IPS-NIHi7 (cell line): ENCODE results near the gene FBXO24.
"Not testable (repeated sequence)": the region's sequence is repeated elsewhere in the genome, so short reads cannot be mapped to it uniquely, and the experiment has no call there.

Experiments used
- DNase-seq: peaks from one replicate; pipeline ENCODE4 v3.0.0; 2012; ENCODE audit warnings: mixed read lengths; ENCODE audit errors: extremely low spot score

Gene FBXO24

GRCh38 chr7:100556541-100556940, 29.6 kb upstream of the FBXO24 start:
- DNase-seq, result no peak

DNA sequence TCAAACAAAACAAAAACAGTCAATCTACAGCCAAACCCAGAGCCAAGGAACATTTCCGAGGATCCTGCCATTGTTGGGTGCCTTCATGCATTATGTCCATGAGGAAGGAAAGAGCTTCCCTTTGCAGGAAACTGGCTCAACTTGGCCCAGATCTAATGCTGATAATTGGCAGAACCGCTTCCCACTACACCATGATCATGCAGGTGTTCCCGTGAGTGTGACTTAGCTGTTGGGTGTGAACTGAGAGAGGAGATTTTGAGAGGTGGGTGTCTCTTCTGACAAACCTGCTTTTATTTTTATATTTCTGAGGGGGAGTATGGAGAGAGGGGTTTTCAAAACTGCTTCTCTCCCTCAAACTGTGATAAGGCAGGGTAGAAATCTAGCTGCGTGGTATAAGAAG, 27.0 kb upstream of the FBXO24 start:
- DNase-seq, result no peak

- DNase-seq, result no peak
These were observed 24.5 kb upstream of the FBXO24 start for GRCh38 chr7:100561491-100562194.

DNA sequence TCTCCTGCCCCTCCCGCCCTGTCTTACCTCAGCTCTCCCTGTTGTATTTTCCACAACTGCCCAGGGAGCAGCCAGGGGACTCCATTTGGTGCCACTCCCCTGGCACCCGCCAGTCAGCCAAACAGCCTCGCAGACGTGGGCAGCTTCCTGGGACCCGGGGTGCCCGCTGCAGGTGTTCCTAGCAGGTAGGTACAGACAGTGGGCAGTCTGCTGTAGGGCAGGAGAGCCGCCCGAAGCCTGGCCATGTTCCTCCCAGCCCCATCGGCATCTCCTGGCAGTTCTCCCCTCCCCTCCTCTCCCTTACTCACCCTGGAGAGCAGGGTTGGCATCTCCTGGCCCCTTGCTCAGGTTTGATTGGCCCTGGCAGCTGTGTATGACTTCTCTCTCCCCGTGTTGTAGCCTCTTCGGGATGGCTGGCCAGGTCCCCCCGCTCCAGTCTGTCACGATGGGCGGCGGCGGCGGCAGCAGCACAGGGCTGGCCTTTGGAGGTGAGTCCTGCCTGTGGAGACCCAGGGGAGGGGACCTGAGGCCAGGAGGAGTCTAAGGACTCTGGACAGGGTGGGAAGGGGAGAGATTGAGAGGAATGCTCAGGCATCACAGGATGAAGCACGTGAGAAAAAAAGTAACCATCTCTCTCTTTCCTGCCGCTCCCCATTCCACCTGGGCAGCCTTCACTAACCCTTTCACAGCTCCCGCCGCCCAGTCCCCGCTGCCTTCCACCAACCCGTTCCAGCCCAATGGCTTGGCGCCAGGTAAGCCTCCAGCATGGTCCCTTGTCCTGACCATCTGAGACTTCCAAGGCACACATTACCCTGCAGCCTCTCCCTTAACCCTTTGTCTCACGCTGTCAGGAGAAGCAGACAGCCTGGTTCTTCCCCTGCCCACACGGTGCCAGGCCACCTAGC, 23.7 kb upstream of the FBXO24 start:
- no peak for DNase-seq

DNA sequence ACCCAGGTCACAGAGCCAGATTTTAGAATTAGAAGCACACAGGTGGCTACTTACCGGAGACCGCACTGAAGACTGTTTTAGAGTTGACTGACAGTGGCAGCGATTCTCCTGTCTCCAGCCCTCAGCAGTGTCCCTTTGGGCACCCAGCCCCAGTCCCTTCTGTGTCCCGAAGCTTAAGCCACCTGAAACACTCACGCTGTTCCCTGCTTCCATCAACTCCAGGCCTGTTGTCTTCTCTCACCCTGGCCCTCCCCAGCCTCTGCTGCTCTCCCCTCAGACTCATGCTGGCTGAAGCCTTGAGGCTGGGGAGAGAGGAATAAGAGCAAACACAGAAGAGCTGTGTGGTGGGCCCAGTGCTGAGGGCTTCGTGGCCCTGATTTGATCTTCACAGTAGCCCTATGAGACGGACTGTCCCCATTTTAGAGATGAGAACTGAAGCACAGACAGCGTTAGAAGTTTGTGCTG, 23.0 kb upstream of the FBXO24 start:
- DNase-seq, result no peak

DNA sequence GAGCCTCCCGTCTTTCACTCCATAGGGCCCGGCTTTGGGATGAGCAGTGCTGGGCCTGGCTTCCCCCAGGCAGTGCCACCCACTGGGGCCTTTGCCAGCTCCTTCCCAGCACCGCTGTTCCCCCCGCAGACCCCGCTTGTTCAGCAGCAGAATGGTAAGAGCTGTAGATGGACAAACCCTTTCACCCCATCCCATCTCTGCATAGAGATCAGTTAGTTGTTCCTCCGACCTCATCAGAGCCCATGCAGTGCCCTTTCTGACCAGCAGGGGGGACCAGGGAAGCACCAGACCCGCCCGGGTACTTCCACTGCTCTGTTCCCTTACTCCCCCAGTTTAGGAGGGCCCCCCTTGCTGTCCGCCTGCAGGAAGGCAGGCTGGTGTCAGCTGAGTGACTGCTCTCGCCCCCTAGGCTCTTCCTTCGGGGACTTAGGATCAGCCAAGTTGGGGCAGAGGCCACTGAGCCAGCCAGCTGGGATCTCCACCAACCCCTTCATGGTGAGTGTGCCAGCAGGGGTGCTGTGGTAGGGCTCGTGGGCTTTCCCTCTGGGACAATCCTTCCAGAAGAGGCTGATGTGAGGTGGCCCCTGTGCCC, 22.2 kb upstream of the FBXO24 start:
- peak; percentile 86 for DNase-seq

GRCh38 chr7:100564405-100564804, 21.7 kb upstream of the FBXO24 start:
- DNase-seq, result not testable (repeated sequence)

GRCh38 chr7:100565133-100565571, 21.0 kb upstream of the FBXO24 start:
- no peak for DNase-seq

DNA sequence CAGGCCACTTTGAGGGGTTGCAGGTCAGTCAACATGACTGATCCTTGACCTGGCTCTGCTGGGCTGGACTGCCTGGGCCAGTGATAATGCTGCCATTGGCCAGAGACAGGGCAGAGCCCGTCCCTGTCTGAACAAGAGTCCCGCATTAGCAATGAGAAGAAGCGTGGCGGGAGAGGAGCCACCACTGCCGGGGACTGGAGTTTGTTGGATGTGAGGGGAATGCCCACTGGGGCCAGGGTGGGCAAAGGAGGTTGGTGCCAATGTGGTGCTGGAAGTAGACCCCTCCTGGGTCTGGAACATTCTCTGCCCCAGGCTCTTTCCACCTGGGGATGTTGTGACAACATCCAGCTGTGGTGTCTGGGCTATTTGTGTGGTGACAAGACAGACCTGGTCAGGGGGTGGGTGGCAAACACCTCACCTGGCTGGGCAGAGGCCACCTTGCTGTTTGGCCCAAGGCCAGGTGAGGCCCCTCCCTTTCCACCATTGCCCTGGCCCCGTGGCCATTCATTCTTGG, 20.1 kb upstream of the FBXO24 start:
- no peak for DNase-seq

- no peak for DNase-seq
These were observed 18.9 kb upstream of the FBXO24 start for GRCh38 chr7:100567031-100567730.

DNA sequence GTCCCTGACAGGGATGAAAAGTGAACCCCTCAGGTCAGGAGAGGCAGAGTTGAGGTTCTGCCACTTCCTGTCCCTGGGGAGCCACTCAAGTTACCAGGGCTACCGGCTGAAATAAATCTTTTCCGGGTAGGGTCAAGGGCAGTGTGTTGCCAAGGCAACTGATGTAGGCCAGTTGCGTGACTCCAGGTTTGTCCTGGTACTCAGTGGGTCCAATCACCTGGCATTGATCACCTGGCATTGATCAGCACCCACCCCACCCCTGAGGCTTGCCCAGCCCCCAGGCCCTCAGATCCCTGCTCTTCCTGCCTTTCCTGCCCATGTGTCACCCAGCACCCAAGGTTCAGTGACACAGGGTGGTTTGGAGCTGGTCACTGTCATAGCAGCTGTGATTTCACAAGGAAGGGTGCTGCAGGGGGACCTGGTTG, 18.4 kb upstream of the FBXO24 start:
- no peak for DNase-seq

GRCh38 chr7:100568176-100568895, 17.8 kb upstream of the FBXO24 start:
- no peak for DNase-seq

DNA sequence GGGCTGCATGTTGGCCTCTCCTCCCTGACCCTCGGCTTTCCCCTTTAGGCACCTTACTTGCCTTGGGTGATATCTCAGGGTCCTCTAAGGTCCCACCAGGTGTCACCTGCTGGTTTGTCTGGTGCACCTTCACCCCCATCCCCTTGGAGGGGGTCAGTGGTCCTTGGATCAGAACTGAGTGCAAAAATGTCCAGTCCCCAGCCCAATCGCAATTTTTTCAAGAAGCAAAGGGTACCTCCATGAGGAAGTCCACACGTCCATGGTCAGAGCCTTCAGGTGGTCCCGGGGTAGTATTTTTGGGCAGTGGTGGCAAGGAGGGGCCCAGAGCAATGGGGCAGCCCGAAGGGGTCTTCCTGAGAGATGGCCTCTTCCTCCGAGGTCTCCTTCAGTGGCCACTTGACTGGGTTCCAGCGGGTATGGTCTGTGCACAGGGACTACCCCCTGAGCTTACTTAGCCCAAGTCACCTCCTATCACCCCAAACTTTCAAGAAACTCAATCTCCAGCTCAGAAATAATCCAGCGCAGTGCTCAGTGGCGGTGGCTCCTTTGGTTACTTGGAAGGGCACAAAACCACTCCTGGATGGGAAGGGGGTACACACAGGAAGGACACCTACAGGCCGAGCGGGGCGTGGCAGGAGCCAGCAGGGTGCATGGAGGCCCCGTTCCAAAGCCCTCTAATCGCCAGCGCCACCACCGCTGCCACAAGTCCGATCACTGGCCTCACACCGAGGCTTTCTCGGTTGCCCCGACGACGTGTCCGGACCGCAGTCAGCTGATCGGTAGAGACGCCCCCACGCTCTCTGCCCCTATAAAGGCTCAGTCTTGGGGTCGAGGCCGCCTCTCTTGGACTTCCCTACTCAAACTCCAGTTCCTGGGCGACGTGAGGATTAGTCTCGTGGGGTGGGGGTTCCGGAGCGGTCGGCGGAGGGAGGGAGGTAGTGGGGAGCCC, 17.0 kb upstream of the FBXO24 start:
- peak; percentile 72 for DNase-seq

- DNase-seq, result peak; percentile 58
These were observed 14.9 kb upstream of the FBXO24 start for GRCh38 chr7:100570954-100571828.

- no peak for DNase-seq
These were observed 14.4 kb upstream of the FBXO24 start for GRCh38 chr7:100571829-100572116.

- DNase-seq, result no peak
These were observed 13.7 kb upstream of the FBXO24 start for GRCh38 chr7:100572281-100572948.

DNA sequence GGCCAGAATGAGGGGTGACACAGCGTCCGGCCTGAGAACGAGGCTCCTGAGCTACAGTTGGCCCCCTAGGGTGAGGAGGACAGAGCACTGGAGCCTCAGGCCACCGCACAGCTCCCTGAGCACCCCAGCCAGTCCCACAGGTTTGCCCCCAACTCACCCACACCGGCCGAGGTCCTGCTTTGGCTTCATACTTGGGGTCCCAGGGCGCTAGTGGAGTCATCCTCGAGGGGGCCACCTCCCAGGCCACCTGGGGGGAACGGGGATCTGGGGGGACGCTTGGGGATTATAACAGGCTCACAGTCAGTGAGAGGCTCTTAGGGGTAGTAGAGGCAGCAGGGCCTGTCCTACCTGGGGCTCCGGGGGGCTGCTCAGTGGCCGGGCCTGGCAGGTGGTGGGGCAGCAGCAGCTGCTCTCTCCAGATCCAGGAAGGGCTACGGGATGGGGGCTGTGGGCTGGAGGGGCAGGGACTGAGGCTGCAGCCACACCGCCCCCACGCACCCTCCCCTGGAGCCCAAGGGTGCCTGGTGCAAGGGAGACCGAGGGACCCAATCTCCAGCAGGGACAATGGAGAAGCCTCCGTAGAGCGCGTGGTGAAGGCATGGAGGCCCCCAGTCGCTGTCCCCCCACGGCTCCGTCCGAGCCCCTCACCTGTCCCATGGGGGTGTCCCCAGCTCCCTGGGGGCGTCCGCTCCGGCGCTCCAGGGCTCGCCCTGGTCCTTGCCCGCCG, 13.0 kb upstream of the FBXO24 start:
- DNase-seq, result no peak
